Measurements from ENCODE around the gene ZFHX3.

ZFHX3 gene

GRCh38 chr16:72862090-72862489 lies 185.8 kb downstream of the ZFHX3 start:
- DNase-seq, result no peak

- DNase-seq, result no peak
Measured at GRCh38 chr16:72860726-72861562, 187.0 kb downstream of the ZFHX3 start.

GRCh38 chr16:72859581-72859980 lies 188.3 kb downstream of the ZFHX3 start:
- DNase-seq, result no peak

GRCh38 chr16:72858665-72859493 lies 189.0 kb downstream of the ZFHX3 start:
- no peak for DNase-seq

- DNase-seq, result no peak
Measured at GRCh38 chr16:72857834-72858664, 189.9 kb downstream of the ZFHX3 start.

- DNase-seq, result no peak
Measured at GRCh38 chr16:72856797-72857196, 191.1 kb downstream of the ZFHX3 start.

GRCh38 chr16:72854267-72854959 lies 193.5 kb downstream of the ZFHX3 start:
- no peak for DNase-seq

GRCh38 chr16:72853575-72854266 lies 194.2 kb downstream of the ZFHX3 start:
- no peak for DNase-seq

GRCh38 chr16:72852421-72852820 lies 195.5 kb downstream of the ZFHX3 start:
- no peak for DNase-seq

GRCh38 chr16:72850853-72851252 lies 197.1 kb downstream of the ZFHX3 start:
- DNase-seq, result no peak

- no peak for DNase-seq
Measured at GRCh38 chr16:72850021-72850420, 197.9 kb downstream of the ZFHX3 start.

- peak; percentile 75 for DNase-seq
Measured at GRCh38 chr16:72848759-72849664, 198.9 kb downstream of the ZFHX3 start.

- DNase-seq, result no peak
Measured at GRCh38 chr16:72848028-72848400, 199.9 kb downstream of the ZFHX3 start.

- DNase-seq, result peak; percentile 50
Measured at GRCh38 chr16:72847187-72848027, 200.5 kb downstream of the ZFHX3 start.

- no peak for DNase-seq
Measured at GRCh38 chr16:72846594-72846993, 201.3 kb downstream of the ZFHX3 start.

GRCh38 chr16:72845322-72846020 lies 202.5 kb downstream of the ZFHX3 start:
- no peak for DNase-seq

GRCh38 chr16:72844225-72844920 lies 203.6 kb downstream of the ZFHX3 start:
- DNase-seq, result no peak

- no peak for DNase-seq
Measured at GRCh38 chr16:72841506-72841905, 206.4 kb downstream of the ZFHX3 start.

All from DMS153 (cell line).